OCI-LY7 (cell line): ENCODE results near the gene TTR. TPM values are rescaled to one million over a fixed set of nuclear protein-coding genes. Genes with fewer than 3 reads are reported as not detected.

Experiments used
- BruUV-seq: library from RNA; stranded (reverse); fragments of 400-500 nt; replicated peaks from 2 replicates; lab custom pipeline; 2021; lab: Mats Ljungman, UMichigan
- CTCF ChIA-PET: fragments of 300-600 bp; sonication (Branson Sonifier 250); formaldehyde crosslinking; loops from one replicate; lab custom pipeline; 2022; ENCODE audit warnings: antibody characterized with exemption; ENCODE audit not compliant: unreplicated experiment; lab: Charles Lee
- POLR2A ChIA-PET: fragments of 300-600 bp; sonication (Branson Sonifier 250); formaldehyde crosslinking; loops from one replicate; lab custom pipeline; 2022; ENCODE audit warnings: antibody characterized with exemption; lab: Charles Lee
- DNase-seq: peaks from one replicate; pipeline ENCODE4 v3.0.0-alpha.2; 2015; ENCODE audit warnings: low spot score
- H2AFZ ChIP-seq: fragments of 200-600 bp; sonication (generic), shearing (Covaris generic); 2 replicates; pipeline ENCODE4 v1.6.1; 2014; ENCODE audit warnings: mild to moderate bottlenecking, antibody characterized with exemption, low read length, moderate library complexity
- H3K27ac ChIP-seq: fragments of 200-600 bp; sonication (generic); 2 replicates; pipeline ENCODE4 v1.5.1; 2014; ENCODE audit warnings: mixed run types, low read depth, mild to moderate bottlenecking, moderate library complexity, low read length, inconsistent platforms; ENCODE audit not compliant: poor library complexity, severe bottlenecking
- H3K36me3 ChIP-seq: fragments of 200-600 bp; sonication (generic); 2 replicates; pipeline ENCODE4 v1.6.1; 2014; ENCODE audit warnings: mild to moderate bottlenecking, antibody characterized with exemption, low read length, moderate library complexity, mixed read lengths; ENCODE audit not compliant: insufficient read depth
- H3K4me1 ChIP-seq: fragments of 200-600 bp; sonication (generic); 2 replicates; pipeline ENCODE4 v1.5.1; 2014; ENCODE audit warnings: mild to moderate bottlenecking, low read length; ENCODE audit not compliant: insufficient read depth, poor library complexity, severe bottlenecking
- H3K4me2 ChIP-seq: fragments of 200-600 bp; sonication (generic); 2 replicates; pipeline ENCODE4 v1.6.1; 2014; ENCODE audit warnings: mild to moderate bottlenecking, low read length
- H3K4me3 ChIP-seq: fragments of 200-600 bp; sonication (generic); 2 replicates; pipeline ENCODE4 v1.5.1; 2014; ENCODE audit warnings: mild to moderate bottlenecking, low read depth, low read length; ENCODE audit not compliant: poor library complexity, severe bottlenecking
- H3K79me2 ChIP-seq: fragments of 200-600 bp; sonication (generic); 2 replicates; pipeline ENCODE4 v1.6.1; 2016; ENCODE audit warnings: low read depth, mild to moderate bottlenecking, low read length, moderate library complexity, mixed read lengths; ENCODE audit not compliant: insufficient read depth
- H3K9me2 ChIP-seq: fragments of 200-600 bp; sonication (generic); 2 replicates; pipeline ENCODE4 v1.6.1; 2016; ENCODE audit warnings: mild to moderate bottlenecking, low read length, mixed read lengths; ENCODE audit not compliant: insufficient read depth
- H3K9me3 ChIP-seq: fragments of 200-600 bp; sonication (generic); 2 replicates; pipeline ENCODE4 v1.6.1; 2014; ENCODE audit warnings: mild to moderate bottlenecking, mixed run types, low read length, mixed read lengths
- H4K20me1 ChIP-seq: fragments of 200-600 bp; sonication (generic); 2 replicates; pipeline ENCODE4 v1.6.1; 2014; ENCODE audit warnings: mild to moderate bottlenecking, antibody characterized with exemption, low read length, moderate library complexity, mixed read lengths; ENCODE audit not compliant: insufficient read depth
- CTCF ChIP-seq: fragments of 200-600 bp; sonication (generic); conservative IDR thresholded peaks from 2 replicates; pipeline ENCODE4 v1.5.1; 2014; ENCODE audit warnings: mild to moderate bottlenecking, antibody characterized with exemption, low read length, moderate library complexity, mixed read lengths
- EZH2phosphoT487 ChIP-seq: fragments of 200-600 bp; sonication (generic); IDR thresholded peaks from 2 replicates; pipeline ENCODE4 v1.6.1; 2018; ENCODE audit warnings: low read depth, borderline replicate concordance, mild to moderate bottlenecking, mixed run types, antibody characterized with exemption, low read length, moderate library complexity, mixed read lengths
- intact Hi-C: fragments of 100-400 bp; cut with micrococcal nuclease; formaldehyde crosslinking; loops from one replicate; pipeline ENCODE4 v1.10.0; 2022; ENCODE audit not compliant: unreplicated experiment
- total RNA-seq, 2 experiments: library from RNA; depleted of rRNA in 1 of 2; stranded (reverse); fragments of >200 nt in 1 of 2; shearing (Covaris generic) in 1 of 2; gene quantifications; 2 replicates each; pipeline ENCODE4 v1.2.3, GENCODE V29; 2014 to 2022

TTR gene
- total RNA-seq, 2 experiments from 2014 or later, result not detected

- Histone ChIP-seq H3K4me3 (no peak overlapping the region), H3K27ac (no peak overlapping the region), H3K36me3 (no peaks in the 10 kb centered on the region), H3K4me2 (no peak overlapping the region), H2AFZ (peak overlapping the region; percentile 83; the same call in 1 of the 2 replicates), H4K20me1 (no peaks in the 10 kb centered on the region), H3K4me1 (peaks cover 11% of the 10 kb centered on the region), H3K9me3 (no peaks in the 10 kb centered on the region), H3K79me2 (no peaks in the 10 kb centered on the region), H3K9me2 (no peaks in the 10 kb centered on the region)
- POLR2A ChIA-PET, result no interaction called here
- intact Hi-C loops, result no loop called here
- no peak for TF ChIP-seq EZH2phosphoT487
- BruUV-seq, result no TSS peak
- no peak for DNase-seq
- CTCF ChIA-PET, result no interaction called here
These were observed 20.4 kb downstream of the TTR start for GRCh38 chr18:31612124-31612523.

DNA sequence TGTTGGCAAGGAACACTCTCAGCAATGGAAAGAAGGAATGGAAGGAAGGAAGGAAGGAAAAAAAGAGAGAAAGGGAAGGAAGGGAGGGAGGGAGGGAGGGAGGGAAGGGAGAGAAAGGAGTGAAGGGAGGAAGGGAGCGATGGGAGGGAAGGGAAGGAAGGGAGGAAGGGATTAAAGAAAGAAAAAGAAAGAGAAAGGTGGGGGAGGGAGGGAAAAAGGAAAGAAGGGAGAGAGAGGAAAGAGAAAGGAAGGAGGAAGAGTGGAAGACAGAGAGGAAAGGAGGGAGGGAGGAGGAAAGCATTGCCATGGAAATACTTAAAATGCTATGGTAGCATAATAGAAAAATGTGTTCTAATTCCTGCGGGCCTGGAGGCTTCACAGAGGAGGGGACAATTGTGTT lies 22.4 kb downstream of the TTR start:
- CTCF ChIA-PET, result no interaction called here
- BruUV-seq, result no TSS peak
- POLR2A ChIA-PET, result no interaction called here

DNA sequence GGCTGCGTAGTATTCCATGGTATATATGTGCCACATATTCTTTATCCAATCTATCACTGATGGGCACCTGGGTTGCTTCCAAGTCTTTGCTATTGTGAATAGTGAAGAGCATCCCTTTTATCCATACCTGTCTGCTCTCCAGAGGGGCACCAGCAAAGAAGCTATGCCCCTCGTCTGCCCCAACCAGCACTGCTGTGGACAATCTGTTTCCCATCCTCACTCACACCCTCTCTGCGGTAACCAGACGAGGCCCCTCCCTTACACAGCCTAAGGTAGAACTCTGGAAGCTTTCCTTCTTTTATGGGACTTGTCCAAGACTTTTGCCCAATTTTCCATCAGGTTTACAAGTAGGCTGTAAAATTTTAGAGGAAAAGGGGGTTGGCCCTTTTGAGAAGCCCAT lies 24.9 kb downstream of the TTR start:
- POLR2A ChIA-PET, result no interaction called here
- DNase-seq, result no peak
- CTCF ChIA-PET, result no interaction called here
- H4K20me1 ChIP-seq, result no peaks in the 10 kb centered on the region
- no peaks in the 10 kb centered on the region for H3K9me3 ChIP-seq
- H3K4me3 ChIP-seq, result no peak overlapping the region
- no peaks in the 10 kb centered on the region for H3K4me1 ChIP-seq
- H2AFZ ChIP-seq, result no peak overlapping the region
- H3K27ac ChIP-seq, result no peak overlapping the region
- H3K9me2 ChIP-seq, result no peaks in the 10 kb centered on the region
- H3K4me2 ChIP-seq, result no peak overlapping the region
- no peaks in the 10 kb centered on the region for H3K36me3 ChIP-seq
- TF ChIP-seq CTCF, result no peak
- TF ChIP-seq EZH2phosphoT487, result no peak
- no TSS peak for BruUV-seq
- intact Hi-C loops, result no loop called here
- no peaks in the 10 kb centered on the region for H3K79me2 ChIP-seq

More for the DNA sequence above, 22.4 kb downstream of the TTR start:
- DNase-seq, result no peak
- no peaks in the 10 kb centered on the region for H4K20me1 ChIP-seq
- no peaks in the 10 kb centered on the region for H3K9me2 ChIP-seq
- intact Hi-C loops, result no loop called here
- no peaks in the 10 kb centered on the region for H3K79me2 ChIP-seq
- H3K4me2 ChIP-seq, result no peak overlapping the region
- H3K9me3 ChIP-seq, result no peaks in the 10 kb centered on the region
- H3K27ac ChIP-seq, result no peak overlapping the region
- no peak for TF ChIP-seq CTCF
- TF ChIP-seq EZH2phosphoT487, result no peak
- H3K36me3 ChIP-seq, result no peaks in the 10 kb centered on the region
- peaks cover 11% of the 10 kb centered on the region for H3K4me1 ChIP-seq
- no peak overlapping the region for H2AFZ ChIP-seq
- H3K4me3 ChIP-seq, result no peak overlapping the region
